OCI-LY1 (cell line): ENCODE results near the gene TNFAIP1.

Experiments
- EZH2 ChIP-seq: fragments of 200-600 bp; sonication (generic), shearing (Covaris generic); IDR thresholded peaks from 2 replicates; pipeline ENCODE4 v1.8.0; 2017; ENCODE audit warnings: borderline replicate concordance, mixed run types, mild to moderate bottlenecking, antibody characterized with exemption, low read length, moderate library complexity, mixed read lengths
- TF ChIP-seq, protein P1 (sequence below): fragments of 200-600 bp; sonication (generic), shearing (Covaris generic); IDR thresholded peaks from 2 replicates; pipeline ENCODE4 v1.5.1; 2017; ENCODE audit warnings: mild to moderate bottlenecking, antibody characterized with exemption, low read length, moderate library complexity, mixed read lengths

DNA sequence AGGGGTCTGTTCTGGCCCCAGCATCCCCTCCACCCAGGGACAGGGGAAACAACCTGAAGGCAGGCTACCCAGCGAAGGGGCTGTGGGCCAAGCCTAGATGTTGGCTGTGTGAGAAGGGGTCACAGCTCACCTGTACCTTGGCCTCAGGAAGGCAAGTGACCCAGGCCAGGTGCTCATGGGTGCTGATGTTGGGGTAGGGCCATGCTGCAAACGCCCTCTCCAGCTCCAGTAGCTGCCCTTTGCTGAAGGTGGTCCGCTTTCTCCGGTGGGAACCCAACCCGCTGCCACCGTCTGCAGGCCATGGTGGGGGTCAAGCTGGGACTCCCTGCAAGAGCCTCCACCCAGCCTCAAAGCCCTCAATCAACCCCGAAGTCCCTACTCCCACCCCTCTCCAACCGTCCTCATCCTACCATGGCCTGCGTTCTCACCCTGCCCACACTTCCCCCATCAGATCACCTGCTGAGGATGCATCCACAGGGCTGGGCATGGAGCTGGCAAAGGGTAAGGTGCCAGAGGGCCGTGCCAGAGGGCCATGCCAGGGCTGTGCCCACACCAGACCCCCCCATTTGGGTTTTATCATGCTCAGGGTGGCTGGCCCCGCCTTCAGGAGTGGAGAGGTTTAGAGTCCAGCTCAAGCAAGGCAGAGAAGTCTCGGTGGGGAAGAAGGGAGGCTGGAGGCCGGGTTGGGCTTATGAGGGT, 29.3 kb downstream of the TNFAIP1 start, which contains the start of gene SEBOX:
- TF ChIP-seq, protein P1, sequence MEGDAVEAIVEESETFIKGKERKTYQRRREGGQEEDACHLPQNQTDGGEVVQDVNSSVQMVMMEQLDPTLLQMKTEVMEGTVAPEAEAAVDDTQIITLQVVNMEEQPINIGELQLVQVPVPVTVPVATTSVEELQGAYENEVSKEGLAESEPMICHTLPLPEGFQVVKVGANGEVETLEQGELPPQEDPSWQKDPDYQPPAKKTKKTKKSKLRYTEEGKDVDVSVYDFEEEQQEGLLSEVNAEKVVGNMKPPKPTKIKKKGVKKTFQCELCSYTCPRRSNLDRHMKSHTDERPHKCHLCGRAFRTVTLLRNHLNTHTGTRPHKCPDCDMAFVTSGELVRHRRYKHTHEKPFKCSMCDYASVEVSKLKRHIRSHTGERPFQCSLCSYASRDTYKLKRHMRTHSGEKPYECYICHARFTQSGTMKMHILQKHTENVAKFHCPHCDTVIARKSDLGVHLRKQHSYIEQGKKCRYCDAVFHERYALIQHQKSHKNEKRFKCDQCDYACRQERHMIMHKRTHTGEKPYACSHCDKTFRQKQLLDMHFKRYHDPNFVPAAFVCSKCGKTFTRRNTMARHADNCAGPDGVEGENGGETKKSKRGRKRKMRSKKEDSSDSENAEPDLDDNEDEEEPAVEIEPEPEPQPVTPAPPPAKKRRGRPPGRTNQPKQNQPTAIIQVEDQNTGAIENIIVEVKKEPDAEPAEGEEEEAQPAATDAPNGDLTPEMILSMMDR, result no peak
- TF ChIP-seq EZH2, result no peak
